Thoracic aorta (tissue), 2 donors: ENCODE results near the gene PACSIN3. TPM values are rescaled to one million over a fixed set of nuclear protein-coding genes. Genes with fewer than 3 reads are reported as not detected.

Experiments used
- ATAC-seq: fragments of 150-250 bp; one replicate; pipeline ENCODE4 v1.8.0; 2017; ENCODE audit warnings: low read depth; ENCODE audit not compliant: insufficient number of reproducible peaks, low FRiP score
- DNase-seq: peaks from one replicate; pipeline ENCODE4 v3.0.0-alpha.2; 2020; ENCODE audit warnings: low spot score
- H3K27ac ChIP-seq, 2 donors: fragments of 200-600 bp; sonication (generic); 1 replicate in 1 of 2; 2 replicates in 1 of 2; pipeline ENCODE4 v1.5.1; 2016; ENCODE audit warnings: mild to moderate bottlenecking in 2 of 2, moderate library complexity in 2 of 2
- H3K27me3 ChIP-seq: fragments of 200-600 bp; sonication (generic); replicated peaks from 2 replicates; pipeline ENCODE4 v1.6.0; 2016; ENCODE audit warnings: mild to moderate bottlenecking; ENCODE audit not compliant: insufficient read depth
- H3K36me3 ChIP-seq: fragments of 200-600 bp; sonication (generic); one replicate; pipeline ENCODE4 v1.5.1; 2016
- H3K4me1 ChIP-seq, 2 donors: fragments of 200-600 bp; sonication (generic); 1 replicate in 1 of 2; 2 replicates in 1 of 2; pipeline versions ENCODE4 v1.5.1 to v1.6.0; 2016; ENCODE audit warnings: low read depth in 2 of 2, mild to moderate bottlenecking in 1 of 2; ENCODE audit not compliant: control insufficient read depth in 1 of 2
- H3K4me3 ChIP-seq: fragments of 200-600 bp; sonication (generic); 2 replicates; pipeline ENCODE4 v1.5.1; 2016; ENCODE audit warnings: mild to moderate bottlenecking
- H3K9me3 ChIP-seq: fragments of 200-600 bp; sonication (generic); 2 replicates; pipeline ENCODE4 v1.5.1; 2016
- CTCF ChIP-seq: fragments of 200-600 bp; sonication (generic); IDR thresholded peaks from one replicate; pipeline ENCODE4 v1.5.1; 2019; ENCODE audit warnings: antibody characterized with exemption
- total RNA-seq, 2 donors: library from RNA; depleted of rRNA; stranded (reverse); fragments of >200 nt; gene quantifications; one replicate each; pipeline versions ENCODE4 v1.1.0 to v1.2.3, GENCODE V29; 2016

PACSIN3 gene
- total RNA-seq, 2 donors from 2014 or later = 30.3 to 44.4 TPM

DNA sequence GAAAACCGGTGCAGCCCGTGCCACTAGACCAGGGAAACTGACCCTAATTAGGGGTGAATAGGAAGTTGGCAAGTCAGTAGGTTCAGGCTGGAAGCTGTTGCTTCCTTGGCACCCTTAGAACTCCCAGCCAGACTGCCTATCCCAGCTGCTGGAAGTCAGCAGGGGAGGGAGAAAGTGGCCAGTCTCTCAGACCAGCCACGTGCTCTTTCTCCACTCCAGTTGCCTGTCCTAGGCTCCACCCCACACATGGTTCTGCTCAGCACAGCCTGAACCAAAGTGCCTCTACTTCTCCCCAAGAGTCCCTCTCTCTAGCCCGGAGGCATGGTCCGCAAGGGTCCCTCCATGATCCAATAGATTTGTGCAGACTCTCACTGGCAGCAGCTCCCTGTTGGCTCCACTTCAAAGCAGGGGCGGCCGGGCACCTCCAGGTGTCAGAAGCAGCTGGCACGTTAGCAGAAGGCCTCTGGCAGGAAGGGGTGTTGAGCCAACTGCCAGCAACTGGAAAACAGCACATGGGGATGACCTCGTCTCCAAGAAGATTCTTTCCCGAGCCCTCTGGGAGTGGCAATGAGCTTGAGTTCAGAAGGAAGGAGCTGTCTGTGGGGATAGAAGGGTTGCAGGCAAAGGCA, 37.2 kb downstream of the PACSIN3 start:
- Histone ChIP-seq H3K4me3 (no peak overlapping the region), H3K36me3 (no peaks in the 10 kb centered on the region), H3K4me1 (peaks cover 0 to 9% of the 10 kb centered on the region in 2 donors), H3K27me3 (no peaks in the 10 kb centered on the region), H3K9me3 (no peaks in the 10 kb centered on the region), H3K27ac (no peak overlapping the region)
- no peak for DNase-seq
- no peak for TF ChIP-seq CTCF
- ATAC-seq = no peak

- H3K27ac ChIP-seq = no peak overlapping the region
- TF ChIP-seq CTCF = no peak
- no peak for ATAC-seq
Measured at GRCh38 chr11:47148270-47148669, 38.0 kb downstream of the PACSIN3 start.

GRCh38 chr11:47147681-47148080, 38.6 kb downstream of the PACSIN3 start:
- Histone ChIP-seq H3K27ac (no peak overlapping the region), H3K27me3 (no peaks in the 10 kb centered on the region), H3K4me3 (no peak overlapping the region), H3K9me3 (no peaks in the 10 kb centered on the region), H3K4me1 (peaks cover 0 to 19% of the 10 kb centered on the region in 2 donors), H3K36me3 (no peaks in the 10 kb centered on the region)
- DNase-seq (no peak), ATAC-seq (no peak)
- no peak for TF ChIP-seq CTCF

More at GRCh38 chr11:47148270-47148669, 38.0 kb downstream of the PACSIN3 start:
- Histone ChIP-seq H3K27me3 (no peaks in the 10 kb centered on the region), H3K4me3 (no peak overlapping the region), H3K4me1 (peaks cover 0 to 13% of the 10 kb centered on the region in 2 donors), H3K36me3 (no peaks in the 10 kb centered on the region), H3K9me3 (no peaks in the 10 kb centered on the region)
- DNase-seq = no peak

GRCh38 chr11:47147250-47147649, 39.0 kb downstream of the PACSIN3 start:
- TF ChIP-seq CTCF = no peak
- Histone ChIP-seq H3K27ac (no peak overlapping the region), H3K36me3 (no peaks in the 10 kb centered on the region), H3K4me1 (peaks cover 0 to 22% of the 10 kb centered on the region in 2 donors), H3K9me3 (no peaks in the 10 kb centered on the region), H3K27me3 (no peaks in the 10 kb centered on the region), H3K4me3 (no peak overlapping the region)
- no peak for ATAC-seq
- no peak for DNase-seq

DNA sequence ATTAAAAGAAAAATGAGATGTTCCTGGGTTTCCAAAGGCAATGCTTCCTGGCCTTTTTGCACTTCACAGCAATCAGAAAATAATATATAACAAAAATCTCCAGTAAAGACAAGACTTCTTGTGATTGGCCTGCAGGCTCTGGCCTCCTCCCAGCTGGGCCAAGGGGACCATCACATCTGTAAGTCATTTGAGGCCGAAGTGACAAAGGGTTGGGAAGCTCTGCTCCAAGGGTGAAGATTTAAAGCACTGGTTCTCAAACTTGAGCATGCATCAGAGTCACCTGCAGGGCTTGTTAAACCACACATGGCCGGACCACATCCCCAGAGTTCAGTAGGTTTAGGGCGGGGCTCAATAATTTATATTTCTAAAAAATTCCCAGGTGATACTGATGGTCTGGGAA, 41.7 kb downstream of the PACSIN3 start:
- H3K27ac ChIP-seq = no peak overlapping the region
- TF ChIP-seq CTCF = no peak
- H3K36me3 ChIP-seq = no peaks in the 10 kb centered on the region
- no peaks in the 10 kb centered on the region for H3K9me3 ChIP-seq
- no peak for DNase-seq
- peaks cover 0 to 20% of the 10 kb centered on the region in 2 donors for H3K4me1 ChIP-seq
- ATAC-seq = no peak
- no peaks in the 10 kb centered on the region for H3K27me3 ChIP-seq
- H3K4me3 ChIP-seq = no peak overlapping the region
